Fibroblast of skin of scalp (primary cell): Measurements from ENCODE around the gene FAM171A1.

Source experiments
- DNase-seq: peaks from one replicate; pipeline ENCODE4 v3.0.0-alpha.2; 2013

The FAM171A1 gene

DNA sequence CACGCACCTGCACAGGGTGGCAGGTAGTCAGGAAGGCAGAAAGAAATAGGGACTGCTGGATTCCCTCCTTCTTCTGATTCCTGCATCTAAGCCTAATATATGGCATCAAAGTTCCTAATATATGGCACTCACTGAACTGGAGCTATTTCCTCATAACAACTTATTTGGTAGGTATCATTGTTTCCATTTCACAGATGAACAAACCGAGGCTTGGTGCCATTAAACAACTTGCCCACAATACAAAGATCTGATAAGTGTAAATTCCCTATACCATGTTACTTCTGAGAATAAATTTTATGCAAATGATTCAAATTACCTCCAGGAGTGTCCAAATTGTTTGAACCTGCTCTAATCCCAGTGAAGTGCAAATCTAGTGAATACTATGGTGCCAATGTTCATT, 2.1 kb upstream of the FAM171A1 start:
- no peak for DNase-seq

DNA sequence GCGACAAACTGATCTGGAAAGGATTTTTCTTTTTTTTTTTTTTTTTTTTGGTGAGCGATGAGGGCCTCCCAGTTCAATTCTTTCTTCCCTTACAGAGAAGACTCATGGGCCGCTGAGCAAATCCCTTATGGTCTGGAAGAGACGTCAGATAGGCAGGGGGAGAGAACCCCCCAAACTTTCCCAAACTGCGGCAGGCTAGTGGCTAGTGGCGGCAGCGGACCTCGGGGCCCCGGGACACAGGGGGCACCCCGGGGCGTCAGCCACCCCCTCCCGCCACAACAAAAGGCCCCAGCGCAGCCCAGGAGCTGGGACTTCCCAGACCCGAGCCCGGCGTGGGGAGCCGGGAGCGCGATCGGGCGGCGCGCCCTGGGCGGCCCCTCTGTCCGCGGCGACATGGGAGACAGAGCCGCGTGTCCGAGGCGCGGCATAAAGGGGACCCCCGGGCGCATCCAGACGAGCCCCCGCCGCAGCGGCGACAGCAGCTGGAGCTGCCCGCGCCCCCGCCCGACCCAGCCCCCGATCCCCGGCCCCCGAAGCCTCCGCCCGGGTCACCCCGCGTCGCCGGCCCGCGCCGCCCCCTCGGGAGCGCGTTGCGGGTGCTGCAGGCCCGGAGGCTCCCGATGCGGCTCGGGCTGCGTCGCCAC, 755 bp downstream of the FAM171A1 start:
- DNase-seq: peak; percentile 37

GRCh38 chr10:15369256-15370211, 1.6 kb downstream of the FAM171A1 start:
- peak; percentile 52 for DNase-seq

DNA sequence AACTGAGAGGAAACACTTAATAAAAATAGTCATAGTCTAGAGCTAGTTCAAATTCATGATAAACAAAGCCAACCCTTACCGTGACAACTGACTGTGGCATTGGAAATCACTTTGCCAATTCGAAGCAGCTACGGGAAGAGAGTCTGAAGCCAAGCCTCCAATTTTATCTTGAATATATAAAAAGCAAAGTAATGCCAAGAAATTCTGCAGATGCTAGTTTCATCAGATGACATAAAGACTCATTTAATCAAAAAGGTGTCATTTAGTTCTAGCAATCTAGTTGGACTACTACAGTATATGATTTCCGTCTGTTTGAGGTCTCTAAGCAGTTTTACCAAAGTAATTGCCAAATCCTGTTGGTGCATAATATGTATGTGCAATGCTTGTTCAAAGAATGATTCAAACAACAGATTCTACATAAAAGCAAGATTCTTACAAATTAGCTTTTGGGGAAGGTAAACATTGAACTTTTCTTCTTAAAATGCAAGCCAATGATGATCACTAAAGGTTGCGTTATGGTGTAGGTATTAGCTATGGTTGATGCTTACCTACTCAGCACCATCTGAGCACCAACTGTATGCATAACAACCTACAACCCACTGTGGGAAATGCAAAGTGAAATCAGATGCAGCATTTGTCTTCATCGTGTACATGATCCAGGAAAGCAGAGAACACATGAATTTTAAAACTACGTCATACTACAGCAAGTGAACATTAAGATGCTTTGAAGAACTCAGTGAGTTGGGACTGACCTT, 2.8 kb downstream of the FAM171A1 start:
- no peak for DNase-seq

DNA sequence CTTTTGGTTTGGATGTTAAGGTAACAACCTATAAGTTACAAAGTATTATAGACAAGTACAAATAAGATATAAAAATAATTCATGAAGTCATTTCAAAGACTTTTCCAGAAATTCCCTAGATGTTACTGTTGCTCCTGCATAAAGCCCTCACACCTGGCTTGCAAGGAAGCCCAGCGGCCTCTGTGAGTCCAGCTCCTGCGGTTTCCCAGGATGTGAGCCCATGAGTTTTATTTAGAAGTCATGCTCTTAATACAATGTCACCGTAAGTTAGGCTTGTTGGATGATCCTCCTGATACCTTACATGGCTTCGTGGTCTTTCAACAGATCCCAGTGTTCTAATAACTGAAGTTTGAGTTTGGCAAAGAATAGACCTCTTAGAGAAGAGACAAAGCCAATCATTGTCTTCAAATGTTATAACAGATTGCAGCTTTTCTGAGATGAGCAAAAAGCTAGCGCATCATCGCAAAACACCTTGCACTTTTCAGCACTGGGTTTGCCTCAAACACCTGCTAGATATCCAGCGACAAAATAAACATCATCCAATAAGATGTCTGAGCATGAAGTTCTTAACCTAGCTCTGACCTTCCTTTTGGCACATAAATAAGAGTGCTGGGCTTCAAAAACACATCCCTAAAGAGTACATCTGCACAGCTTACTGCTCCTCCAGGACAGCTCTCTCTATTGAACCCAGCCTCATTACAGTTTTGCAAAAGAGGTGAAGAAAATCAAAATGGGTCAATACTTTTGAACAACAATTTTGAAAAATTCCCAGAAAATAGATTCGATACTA, 3.6 kb downstream of the FAM171A1 start:
- DNase-seq: no peak

GRCh38 chr10:15365692-15366091, 5.4 kb downstream of the FAM171A1 start:
- no peak for DNase-seq

DNA sequence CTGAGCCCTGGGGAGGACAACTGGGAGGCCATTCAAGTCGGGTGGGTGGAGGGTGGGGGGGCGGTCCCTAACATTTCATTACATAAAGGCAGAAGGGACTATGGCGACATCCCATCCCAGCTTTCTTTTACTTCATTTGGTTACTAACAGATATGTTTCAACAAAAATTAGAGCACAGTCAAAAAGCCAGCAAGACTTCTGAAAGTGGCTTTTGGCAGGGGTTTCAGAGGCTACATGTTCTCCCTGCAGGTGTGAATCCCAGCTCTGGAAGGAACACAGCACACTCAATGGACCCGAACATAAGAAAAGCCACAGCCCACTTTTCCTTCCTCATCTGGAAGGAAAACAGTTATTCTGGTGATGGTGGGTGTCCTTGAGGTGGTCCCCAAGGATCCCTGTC, 7.1 kb downstream of the FAM171A1 start:
- no peak for DNase-seq

DNA sequence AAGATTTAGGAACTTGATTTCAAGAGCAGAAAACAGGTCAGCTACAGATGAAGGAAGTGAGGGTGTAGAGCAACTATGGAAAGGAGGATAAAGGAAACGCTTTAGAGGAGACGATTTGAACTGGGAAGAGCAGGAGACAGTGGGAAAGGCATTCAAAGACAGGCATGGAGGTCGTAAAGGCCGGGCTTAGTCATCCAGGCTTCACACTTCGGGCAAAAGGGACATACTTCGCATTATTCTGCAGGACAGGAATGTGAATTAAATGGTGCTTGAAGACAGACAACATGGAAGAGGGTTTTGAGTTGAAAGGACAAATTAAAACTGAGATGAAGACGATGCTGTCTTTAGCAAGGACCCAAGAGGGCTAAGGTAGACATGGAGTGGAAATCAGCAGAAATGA, 8.1 kb downstream of the FAM171A1 start:
- DNase-seq: peak; percentile 54

DNA sequence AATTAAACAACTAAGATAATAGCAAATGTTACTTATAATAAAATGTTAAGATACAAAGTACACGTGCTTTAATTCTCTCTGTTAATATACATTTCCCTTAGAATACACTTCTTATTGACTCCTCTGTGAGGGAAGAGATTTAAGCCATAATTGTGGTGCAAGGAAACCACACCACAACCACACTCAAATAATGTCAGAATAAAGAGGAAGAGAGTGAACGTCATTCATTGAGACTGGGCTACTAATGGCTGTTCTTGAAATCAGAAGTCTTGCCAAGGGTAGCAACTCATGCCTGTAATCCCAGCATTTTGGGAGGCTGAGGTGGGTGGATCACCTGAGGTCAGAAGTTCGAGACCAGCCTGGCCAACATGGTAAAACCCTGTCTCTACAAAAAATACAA, 10.0 kb downstream of the FAM171A1 start:
- no peak for DNase-seq

GRCh38 chr10:15360566-15360965, 10.5 kb downstream of the FAM171A1 start:
- no peak for DNase-seq

DNA sequence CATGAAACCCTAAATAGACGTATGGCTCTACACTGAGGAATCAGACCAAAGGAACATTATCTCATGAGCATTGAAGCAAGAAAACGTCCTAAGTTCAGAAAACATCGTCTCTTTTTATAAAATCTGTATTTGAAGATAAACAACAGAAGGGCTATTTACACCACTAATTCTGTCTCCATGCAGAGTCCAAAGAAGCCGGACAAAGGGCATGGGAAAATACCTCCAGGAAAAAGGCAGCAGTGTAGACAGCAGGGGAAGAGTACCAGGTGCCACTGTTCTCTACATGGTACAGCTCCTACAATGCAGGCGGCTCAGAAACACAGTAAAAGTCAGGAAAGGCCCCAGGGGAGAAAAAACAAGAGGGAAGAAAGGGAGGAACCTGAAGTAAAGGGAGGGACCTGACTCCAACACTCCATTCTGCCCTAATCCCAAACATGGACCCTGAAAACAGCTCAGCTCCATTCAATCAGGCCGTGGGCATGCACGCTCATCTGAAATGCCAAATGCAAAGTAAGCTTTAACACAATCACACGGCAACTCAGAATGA, 17.5 kb downstream of the FAM171A1 start:
- no peak for DNase-seq

- DNase-seq: no peak
Measured at GRCh38 chr10:15352836-15353235, 18.3 kb downstream of the FAM171A1 start.

DNA sequence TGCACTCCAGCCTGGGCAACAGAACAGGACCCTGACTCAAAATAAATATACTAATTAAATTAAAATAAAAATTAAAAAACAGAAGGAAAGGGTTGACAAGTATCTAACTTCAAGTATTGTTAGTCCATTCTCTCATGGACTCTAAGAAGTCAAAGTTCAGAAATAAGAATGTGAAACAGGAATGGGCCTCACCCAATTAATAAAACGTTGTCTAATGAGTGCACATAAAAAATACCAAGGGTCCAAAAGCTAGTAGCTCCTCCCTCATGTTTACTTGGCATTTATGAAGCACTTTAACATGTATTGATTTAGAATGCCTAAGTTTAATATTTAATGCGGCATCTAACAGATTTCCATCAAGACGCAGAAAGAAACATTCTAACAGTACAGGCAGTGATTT, 18.9 kb downstream of the FAM171A1 start:
- DNase-seq: no peak

DNA sequence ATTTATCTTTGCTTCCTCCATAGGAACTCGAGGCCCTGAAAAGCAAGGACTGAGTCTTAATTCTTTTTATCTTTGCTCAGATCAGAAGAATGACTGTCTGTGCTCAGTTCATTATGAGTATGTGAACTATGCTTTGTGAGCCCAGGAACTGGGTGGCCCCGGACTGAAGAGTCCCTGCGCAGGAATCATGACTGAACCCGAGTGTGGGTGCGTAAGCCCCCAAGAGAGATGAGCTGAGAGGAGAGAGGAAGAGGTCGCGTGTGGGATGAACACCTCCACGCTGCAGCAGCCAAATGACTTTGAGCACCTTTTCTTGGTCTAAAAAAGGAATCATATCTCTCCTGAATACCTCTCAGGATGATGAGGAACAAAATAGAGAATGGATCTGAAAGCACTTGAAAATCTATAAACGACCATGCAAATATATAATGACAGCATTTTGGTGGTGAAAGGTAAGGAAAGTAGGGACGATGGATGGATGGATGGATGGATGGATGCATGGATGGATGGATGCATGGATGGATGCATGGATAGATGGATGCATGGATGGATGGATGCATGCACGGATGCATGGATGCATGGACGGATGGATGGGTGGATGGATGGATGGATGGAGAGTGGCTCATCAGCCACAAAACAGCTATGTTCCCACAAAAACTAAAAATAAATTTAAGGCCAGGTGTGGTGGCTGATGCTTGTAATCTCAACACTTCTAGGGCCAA, 19.8 kb downstream of the FAM171A1 start:
- no peak for DNase-seq

GRCh38 chr10:15349112-15349511, 22.0 kb downstream of the FAM171A1 start:
- no peak for DNase-seq

DNA sequence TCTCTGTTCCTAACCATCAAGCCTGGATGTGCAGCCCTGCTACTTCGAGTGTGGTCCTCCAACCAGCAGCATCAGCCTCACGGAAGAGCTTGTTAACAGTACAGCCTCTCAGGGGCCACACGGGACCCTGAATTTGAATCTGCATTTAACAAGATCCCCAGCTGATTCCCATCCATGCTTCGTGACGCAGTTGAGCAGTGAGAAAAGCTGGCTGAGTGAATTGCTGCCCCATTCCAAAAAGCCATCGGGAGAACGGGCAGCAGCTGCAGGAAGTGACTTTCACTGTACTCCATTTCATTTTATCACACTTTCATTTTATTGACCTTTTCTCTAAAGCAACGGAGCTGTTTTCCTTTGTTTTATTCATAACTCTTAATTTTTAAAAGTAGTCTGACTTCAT, 22.5 kb downstream of the FAM171A1 start:
- DNase-seq: no peak

DNA sequence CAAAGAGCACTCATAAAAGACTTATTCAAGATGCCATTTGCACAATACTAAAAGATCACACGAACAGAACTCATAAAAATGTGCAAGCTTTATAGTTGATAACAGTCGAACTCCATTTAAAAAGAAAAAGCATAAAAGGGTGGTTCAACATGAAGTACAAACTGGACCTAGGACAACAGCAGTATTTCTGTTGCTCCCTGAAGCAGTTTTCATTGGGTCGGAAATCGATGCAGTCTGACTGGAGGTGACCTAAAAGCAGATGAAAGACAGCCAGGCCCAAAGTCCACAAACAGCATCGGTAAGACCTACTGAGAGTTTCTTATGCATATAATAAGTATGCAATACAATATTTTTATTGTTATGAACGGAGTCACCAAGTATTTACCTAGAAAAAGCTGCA, 23.9 kb downstream of the FAM171A1 start:
- no peak for DNase-seq

DNA sequence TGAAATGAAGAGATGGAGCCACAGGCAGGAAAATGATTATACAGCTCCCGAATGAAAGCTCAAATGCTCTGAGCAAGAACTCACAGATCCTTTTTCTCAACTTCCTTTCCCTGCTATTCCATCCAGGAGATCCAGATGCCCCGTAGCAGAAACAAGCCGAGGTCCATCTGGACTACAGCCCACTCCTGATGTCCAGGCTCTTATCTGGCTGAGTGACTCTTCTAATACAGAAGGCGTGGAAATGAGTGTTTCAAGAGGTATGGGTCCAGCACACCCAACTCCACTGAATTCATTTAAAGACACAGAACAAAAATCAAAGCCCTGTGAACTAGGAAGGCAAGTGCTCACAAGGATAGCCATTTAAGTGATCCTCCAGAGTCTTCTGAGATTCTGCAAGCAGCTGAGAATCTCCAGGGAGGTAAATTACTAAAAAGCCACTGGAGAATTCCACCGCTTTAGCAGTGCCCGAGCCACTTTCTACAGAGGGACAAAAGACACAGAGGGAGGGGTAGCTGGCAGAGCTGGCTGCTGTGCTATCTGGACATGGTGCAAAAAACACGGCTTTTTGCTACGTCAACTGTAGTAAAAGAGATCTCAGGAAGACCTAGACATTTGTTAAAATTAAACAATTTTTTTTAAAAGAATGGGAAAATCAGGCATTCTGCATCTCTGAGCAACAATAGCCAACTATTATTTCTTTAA, 24.5 kb downstream of the FAM171A1 start:
- DNase-seq: no peak

DNA sequence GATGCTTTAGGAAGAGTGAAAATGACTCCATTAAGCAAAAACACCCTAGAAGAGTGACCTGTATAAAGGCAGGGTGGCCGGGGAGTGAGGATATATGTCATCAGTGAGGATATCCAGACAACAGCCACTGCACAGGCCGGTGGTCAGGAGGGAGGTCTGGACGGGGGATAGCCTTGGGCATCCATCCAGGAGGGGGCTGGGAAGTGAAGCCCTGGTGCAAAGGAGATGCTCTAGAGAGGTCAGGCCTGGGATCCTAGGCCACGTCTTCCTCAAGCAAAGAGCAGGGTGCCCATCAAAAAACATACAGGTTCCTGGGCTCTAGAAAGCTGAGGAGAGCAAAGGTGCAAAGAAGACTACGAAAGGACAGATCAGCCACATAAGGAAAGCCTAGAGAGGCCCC, 25.6 kb downstream of the FAM171A1 start:
- DNase-seq: no peak

GRCh38 chr10:15344876-15345285, 26.2 kb downstream of the FAM171A1 start:
- no peak for DNase-seq
